ENCODE data around the gene SPATA20. TPM values are rescaled to one million over a fixed set of nuclear protein-coding genes. Genes with fewer than 3 reads are reported as not detected.

SPATA20 gene
- total and polyA plus RNA-seq, 2 of the 13 experiments (the other 11 are each of a cell fraction or from before 2014, with no cell fraction given): 36.1 to 64.8 TPM

- H3K4me3 ChIP-seq (replicated peaks in 1 of 3; ENCODE audit: insufficient read depth in 1 of 3, low read depth in 2 of 3, low read length in 3 of 3): no peak overlapping the region
- H4K20me1 ChIP-seq (ENCODE audit: insufficient read depth, low read length): no peaks in the 10 kb centered on the region
- no peak overlapping the region for H3K27ac ChIP-seq (ENCODE audit: extremely low read length, insufficient read depth, low read length)
- ChIA-PET POLR2A (no interaction called here), CTCF (ENCODE audit: low intra/inter-chr PET ratio, low total read pairs) (no interaction called here)
- H3K79me2 ChIP-seq (ENCODE audit: insufficient read depth, low read length): no peaks in the 10 kb centered on the region
- H2AFZ ChIP-seq (ENCODE audit: low read length): no peak overlapping the region
- no peaks in the 10 kb centered on the region for H3K9me3 ChIP-seq (ENCODE audit: low read length)
- H3K4me1 ChIP-seq (ENCODE audit: insufficient read depth, low read length): peaks cover 34% of the 10 kb centered on the region
- H3K27me3 ChIP-seq (ENCODE audit: control insufficient read depth in 1 of 2, insufficient read depth in 2 of 2, low read length in 2 of 2): 0 out of 5 replicates have a peak, but pooled peaks cover 0 to 4% of the 10 kb centered on the region in 2 experiments
- in situ Hi-C loops (cut with HindIII; ENCODE audit: extremely low pct_ligation_motif_present, low pct_unique_long_range_greater_than_20kb) (no loop called here), intact Hi-C loops (cut with micrococcal nuclease; ENCODE audit: unreplicated experiment) (no loop called here)
- ATAC-seq (peak; percentile 36), FAIRE-seq (peak; percentile 63), DNase-seq (ENCODE audit: low spot score) (peak; percentile 55)
- H3K36me3 ChIP-seq (replicated peaks in 1 of 2; ENCODE audit: control insufficient read depth in 1 of 2, insufficient read depth in 2 of 2, low read length in 2 of 2): no peaks in the 10 kb centered on the region
- BruUV-seq (replicated peaks): no TSS peak
- WGBS (ENCODE audit: low lambda C conversion rate): 0% methylated on average over 2 of the region's 2 CpGs
- H3K9ac ChIP-seq (ENCODE audit: insufficient read depth, low read depth, low read length): no peak overlapping the region
- no peak overlapping the region for H3K4me2 ChIP-seq (ENCODE audit: low read depth, low read length)
- TF ChIP-seq ZNF543 (CRISPR knock-in tag; IDR thresholded peaks at IDR 0.05) (no peak), ZNF251 (CRISPR knock-in tag; IDR thresholded peaks at IDR 0.05) (no peak), HMG20A (CRISPR knock-in tag; IDR thresholded peaks at IDR 0.05; ENCODE audit: borderline replicate concordance) (no peak), KDM2A (CRISPR knock-in tag; IDR thresholded peaks at IDR 0.05; ENCODE audit: borderline replicate concordance, low read depth) (0 out of 2 replicates have a peak, but pooled peaks have one; percentile 8), PLSCR1 (CRISPR knock-in tag; IDR thresholded peaks at IDR 0.05; ENCODE audit: borderline replicate concordance) (no peak), PATZ1 (CRISPR knock-in tag; IDR thresholded peaks at IDR 0.05) (0 out of 2 replicates have a peak, but pooled peaks have one; percentile 17), PRDM4 (CRISPR knock-in tag; IDR thresholded peaks at IDR 0.05; ENCODE audit: borderline replicate concordance) (no peak), ISL2 (CRISPR knock-in tag; IDR thresholded peaks at IDR 0.05) (no peak), SRSF4 (IDR thresholded peaks at IDR 0.05; ENCODE audit: low read depth, low read length, poor library complexity, severe bottlenecking) (no peak), MLXIP (CRISPR knock-in tag; IDR thresholded peaks at IDR 0.05; ENCODE audit: borderline replicate concordance) (no peak), BATF2 (CRISPR knock-in tag; IDR thresholded peaks at IDR 0.05) (no peak), TEAD3 (CRISPR knock-in tag; optimal IDR thresholded peaks at IDR 0.05; ENCODE audit: borderline replicate concordance) (peak; percentile 80), LBX2 (CRISPR knock-in tag; IDR thresholded peaks at IDR 0.05; ENCODE audit: borderline replicate concordance) (0 out of 2 replicates have a peak, but pooled peaks have one; percentile 44), STAG1 (CRISPR knock-in tag; IDR thresholded peaks at IDR 0.05) (peak; percentile 20; the same call in 1 of the 2 replicates), ZNF879 (CRISPR knock-in tag; IDR thresholded peaks at IDR 0.05) (no peak), KLF6 (CRISPR knock-in tag; IDR thresholded peaks at IDR 0.05) (no peak)
Observed at GRCh38 chr17:50523208-50523607, 23.8 kb upstream of the SPATA20 start.

All from HepG2 (cell line).